HG03520 (cell line): ENCODE results near the gene USF3.
A peak's percentile ranks its signal among the peaks of the same experiment; 100 is the strongest.

ENCODE experiments used
- ATAC-seq: cut with Tn5 transposase; IDR thresholded peaks from one replicate; pipeline ENCODE4 v1.9.1; 2021; ENCODE audit warnings: mild to moderate bottlenecking, moderate library complexity; ENCODE audit not compliant: unreplicated experiment

The USF3 gene

DNA sequence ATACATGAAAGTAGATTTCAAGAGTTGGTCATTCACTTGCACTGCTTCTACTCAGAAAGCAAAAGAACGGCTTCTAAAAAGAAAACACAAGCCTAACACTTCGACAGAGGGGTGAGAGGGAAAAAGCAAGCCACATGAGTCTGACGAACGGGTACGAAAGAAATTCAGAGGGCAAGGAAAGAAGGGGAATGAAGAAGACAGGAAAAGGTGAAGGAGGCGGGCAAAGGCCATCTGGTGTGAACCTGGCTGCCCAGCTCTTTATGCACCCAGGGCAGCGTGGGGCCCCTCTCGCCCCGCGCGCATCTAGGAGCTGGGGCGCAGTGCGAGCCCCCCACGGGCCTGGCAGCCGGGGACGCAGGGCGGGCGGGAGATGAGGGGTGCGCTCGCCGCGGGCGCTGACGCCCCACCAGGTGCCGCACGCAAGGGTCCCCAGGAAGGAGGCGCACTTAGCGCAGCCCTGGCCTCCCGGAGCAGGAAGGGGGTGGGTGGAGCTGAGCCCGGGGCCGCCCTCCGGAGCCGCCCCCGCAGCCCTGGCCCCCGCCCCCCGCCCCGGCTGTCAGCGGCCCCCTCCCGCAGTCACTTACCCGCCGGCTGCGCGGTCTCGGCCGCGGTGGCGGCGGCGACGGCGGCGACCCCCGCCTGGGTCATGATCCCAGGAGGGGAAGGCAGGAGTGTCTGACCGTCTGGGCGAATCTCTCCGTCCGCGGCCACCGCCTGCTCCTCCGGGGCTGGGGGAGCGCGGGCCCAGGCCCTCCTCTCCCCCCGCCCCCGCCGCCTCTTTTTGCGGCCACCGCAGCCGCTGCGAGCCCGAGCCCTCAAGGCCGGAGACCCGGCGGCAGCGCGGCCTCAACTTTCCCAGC, at the start of gene USF3:
USF3 (minus strand) TSS at position 857 of the 860 bp plus-strand sequence. CDS start 21,764 bp downstream, outside the sequence.
- peak; percentile 60 for ATAC-seq

GRCh38 chr3:113745756-113746547, 49.5 kb upstream of the USF3 start, which contains the start of gene NAA50:
Gene NAA50 (minus strand): TSS chr3:113746249. CDS start chr3:113745949, 300 bp downstream.
- ATAC-seq = peak; percentile 44

- peak; percentile 46 for ATAC-seq
Observed at GRCh38 chr3:113744941-113745755, 48.7 kb upstream of the USF3 start.

DNA sequence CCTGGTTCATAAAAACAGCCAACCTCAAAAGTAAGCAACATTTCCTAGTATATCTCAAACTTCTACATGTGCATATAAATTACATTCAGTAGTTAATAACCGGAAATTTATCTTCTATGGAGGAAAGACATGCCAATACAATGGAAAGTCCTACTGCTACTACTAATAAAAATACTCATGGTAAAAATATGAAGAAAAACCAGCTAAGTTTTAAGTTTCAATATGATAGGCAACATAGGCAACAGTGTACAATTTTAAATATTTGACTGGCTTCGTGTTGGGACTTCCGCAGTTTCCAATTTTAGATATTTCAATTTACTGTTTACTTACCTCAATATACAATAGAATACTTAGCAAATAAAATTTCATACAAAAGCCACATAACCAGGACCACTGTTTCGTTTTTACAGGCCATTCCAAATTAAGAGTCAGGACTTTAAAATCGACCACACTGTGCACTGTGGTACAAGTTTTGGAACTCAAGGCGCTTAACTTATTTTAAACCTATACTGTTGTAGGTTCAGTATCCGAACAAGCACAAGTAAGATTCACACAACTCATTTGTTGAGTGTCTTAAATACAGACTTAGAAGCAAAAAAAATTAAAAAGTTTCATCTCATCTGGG, 46.7 kb upstream of the USF3 start:
- no peak for ATAC-seq

GRCh38 chr3:113741620-113742019, 45.2 kb upstream of the USF3 start:
- no peak for ATAC-seq

GRCh38 chr3:113741086-113741485, 44.6 kb upstream of the USF3 start:
- ATAC-seq = no peak

DNA sequence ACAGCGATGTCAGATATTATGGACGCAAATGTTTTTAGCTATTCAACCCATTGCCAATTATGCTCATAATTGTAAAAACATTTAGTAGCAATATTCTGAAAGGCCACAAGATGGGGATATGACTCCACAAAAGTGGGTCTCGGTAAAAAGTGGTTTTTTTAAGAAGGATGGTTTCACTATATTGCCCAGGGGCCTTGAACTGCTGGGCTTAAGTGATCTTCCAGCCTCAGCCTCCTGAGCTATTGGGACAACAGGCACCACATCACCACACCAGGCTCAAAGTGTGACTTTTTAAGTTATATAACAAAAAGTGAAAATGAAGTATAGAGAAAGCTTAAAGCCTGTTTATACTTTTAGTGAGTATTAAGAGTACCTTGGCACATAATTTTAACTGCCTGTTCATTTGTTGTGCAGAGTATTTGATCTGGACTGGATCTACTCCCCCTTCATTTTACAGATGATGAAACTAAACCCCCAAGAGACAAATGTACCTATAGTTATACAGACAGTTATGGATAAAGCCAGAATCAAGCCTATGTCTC, 40.2 kb upstream of the USF3 start:
- ATAC-seq = no peak

- ATAC-seq = no peak
Observed at GRCh38 chr3:113731694-113732093, 35.3 kb upstream of the USF3 start.

GRCh38 chr3:113730550-113730949, 34.1 kb upstream of the USF3 start:
- ATAC-seq = no peak

DNA sequence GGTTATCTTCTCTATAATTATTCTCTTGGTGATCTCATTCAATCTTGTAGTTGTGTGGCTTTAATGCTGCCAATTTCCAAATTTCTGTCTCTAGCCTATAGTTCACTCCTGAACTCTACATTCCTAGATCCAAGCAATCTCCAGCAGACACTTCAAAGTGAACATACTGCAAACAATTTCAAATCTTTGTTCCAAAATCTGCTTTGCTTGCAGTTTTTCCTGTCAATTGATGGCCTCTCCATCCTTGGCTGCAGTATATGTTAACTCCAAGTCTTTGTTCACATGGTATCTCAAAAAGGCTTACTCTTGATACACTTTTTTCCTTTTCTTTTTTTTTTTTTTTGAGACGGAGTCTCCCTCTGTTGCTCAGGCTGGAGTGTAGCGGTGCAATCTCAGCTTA, 32.2 kb upstream of the USF3 start:
- no peak for ATAC-seq

DNA sequence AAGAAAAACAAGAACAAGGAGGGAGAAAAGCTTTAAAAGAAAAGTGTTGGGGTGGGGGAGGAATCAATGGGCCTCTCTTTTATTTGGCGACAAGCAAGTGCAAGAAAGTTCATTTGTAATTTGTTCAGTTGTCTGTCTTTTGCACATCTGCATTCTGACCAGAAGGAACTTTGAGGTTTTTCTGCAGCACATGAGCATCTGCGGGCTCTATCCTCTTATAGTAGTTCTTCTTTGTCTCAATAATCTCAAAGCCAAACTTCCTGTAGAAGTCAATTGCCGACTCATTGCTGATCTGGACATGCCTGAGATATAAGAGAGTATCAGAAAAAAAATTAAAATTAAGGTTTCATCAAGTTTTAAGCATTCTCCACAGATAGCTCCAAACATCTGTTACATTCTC, 25.2 kb upstream of the USF3 start:
- no peak for ATAC-seq

DNA sequence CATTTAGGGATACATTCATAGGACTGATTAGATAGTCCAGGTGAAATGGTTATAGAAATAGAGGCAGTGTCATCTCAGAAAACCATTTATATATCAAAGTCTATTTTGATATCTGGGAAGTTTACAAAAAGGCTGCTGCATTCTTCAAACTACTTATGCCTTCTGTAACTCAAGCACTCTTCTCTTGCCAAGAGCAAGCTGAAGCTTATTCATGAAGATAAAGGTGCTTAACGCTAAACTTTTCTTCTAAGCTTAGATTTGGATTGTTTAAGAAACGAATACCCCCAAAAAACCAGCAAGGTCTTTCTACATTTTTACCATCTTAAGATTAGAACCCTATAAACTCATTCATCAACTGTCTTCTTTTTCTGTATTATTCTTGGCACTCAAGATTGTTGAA, 23.3 kb upstream of the USF3 start:
- no peak for ATAC-seq

GRCh38 chr3:113719294-113719693, 22.9 kb upstream of the USF3 start:
- ATAC-seq = no peak

- ATAC-seq = no peak
Observed at GRCh38 chr3:113717818-113718217, 21.4 kb upstream of the USF3 start.

DNA sequence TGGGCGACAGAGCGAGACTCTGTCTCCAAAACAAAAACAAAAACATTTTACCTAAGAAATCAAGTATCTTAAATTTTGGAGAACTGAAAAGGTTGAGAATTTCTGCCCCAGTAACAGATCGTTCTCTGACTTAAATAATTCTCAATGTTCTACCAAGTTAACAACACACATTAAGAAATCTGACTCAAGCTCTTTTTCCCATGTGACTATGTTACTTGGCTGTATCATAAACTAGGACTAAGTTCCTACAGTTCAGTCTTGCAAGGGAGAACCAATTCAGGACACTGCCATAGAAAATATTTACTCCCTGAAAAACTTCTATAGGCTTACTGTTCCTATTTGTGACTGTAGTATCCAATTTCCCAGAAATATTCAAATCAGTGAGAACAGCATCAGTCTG, 20.9 kb upstream of the USF3 start:
- ATAC-seq = no peak

DNA sequence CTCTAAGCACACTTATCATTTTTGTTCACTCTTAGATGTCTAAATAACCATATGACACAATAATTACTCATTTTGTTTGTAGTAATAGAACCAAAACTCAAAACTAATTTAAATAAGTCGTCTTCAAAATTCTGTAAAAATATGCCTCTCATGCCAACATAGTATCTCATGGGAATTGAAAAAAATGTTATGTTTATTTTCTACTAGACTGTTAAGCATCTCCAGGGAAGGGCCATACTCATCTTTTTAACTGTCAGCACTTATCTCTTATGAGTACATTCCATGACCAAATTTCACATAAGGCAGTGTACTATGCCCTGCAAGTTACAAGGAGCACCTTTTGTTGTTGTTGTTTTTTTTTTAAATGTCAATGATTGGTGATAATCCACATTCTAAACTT, 18.3 kb upstream of the USF3 start:
- ATAC-seq = no peak

DNA sequence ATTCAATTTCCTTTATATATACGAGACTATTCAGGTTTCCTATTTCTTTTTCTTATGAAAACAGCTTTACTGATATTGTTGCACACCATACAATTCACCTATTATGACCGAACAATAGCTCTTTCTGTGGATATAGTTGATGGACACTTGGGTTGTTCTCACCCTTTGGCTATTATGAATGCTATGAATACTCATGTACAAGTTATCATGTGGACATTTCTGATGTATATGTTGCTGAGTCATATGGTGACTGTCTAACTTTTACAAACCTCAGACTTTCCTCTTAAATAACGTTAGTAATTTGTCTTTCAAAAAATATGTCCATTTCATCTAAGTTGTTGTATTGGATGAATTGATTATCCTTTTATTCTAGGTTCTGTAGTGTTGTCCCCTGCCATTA, 15.7 kb upstream of the USF3 start:
- ATAC-seq = no peak

GRCh38 chr3:113707835-113708234, 11.4 kb upstream of the USF3 start:
- ATAC-seq = no peak

DNA sequence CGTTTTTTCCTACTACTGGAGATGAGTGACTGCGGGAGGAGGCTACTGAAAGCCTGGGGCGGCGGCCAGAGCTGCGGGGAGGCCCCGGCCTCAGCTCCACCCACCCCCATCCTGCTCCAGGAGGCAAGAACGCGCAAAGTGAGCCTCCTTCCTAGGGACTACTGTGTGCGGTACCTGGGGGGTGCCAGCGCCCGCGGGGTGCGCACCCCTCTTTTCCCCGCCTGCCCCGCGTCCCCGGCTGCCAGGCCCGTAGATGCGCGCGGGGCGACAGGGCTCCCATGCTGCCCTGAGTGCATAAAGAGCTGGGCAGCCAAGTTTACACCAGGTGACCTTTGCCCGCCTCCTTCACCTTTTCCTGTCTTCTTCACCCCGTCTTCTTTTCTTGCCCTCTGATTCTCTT, 2.5 kb upstream of the USF3 start:
- no peak for ATAC-seq

- no peak for ATAC-seq
Observed at GRCh38 chr3:113698213-113698742, 1.8 kb upstream of the USF3 start.
